DMS53 treated with DMSO at 0.1 percent for 48 hours (cell line): Measurements from ENCODE around the gene NAMPT.

Source experiments
- DNase-seq: peaks from one replicate; lab custom pipeline; 2025; ENCODE audit not compliant: unreplicated experiment; lab: John Stamatoyannopoulos, UW

NAMPT gene

DNA sequence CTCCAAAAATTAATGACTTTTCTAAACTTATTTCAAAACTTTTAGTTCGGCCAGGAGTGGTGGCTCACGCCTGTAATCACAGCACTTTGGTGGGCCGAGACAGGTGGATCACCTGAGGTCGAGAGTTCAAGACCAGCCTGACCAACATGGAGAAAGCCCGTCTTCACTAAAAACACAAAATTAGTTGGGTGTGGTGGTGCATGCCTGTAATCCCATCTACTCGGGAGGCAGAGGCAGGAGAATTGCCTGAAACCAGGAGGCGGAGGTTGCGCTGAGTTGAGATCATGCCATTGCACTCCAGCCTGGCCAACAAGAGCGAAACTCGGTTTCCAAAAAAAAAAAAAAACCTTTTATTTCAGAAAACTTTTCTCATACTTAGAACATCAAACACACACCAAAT lies 8.3 kb downstream of the NAMPT start:
- DNase-seq, result no peak

GRCh38 chr7:106273009-106273668 lies 11.6 kb downstream of the NAMPT start:
- DNase-seq, result no peak

GRCh38 chr7:106270122-106270977 lies 14.4 kb downstream of the NAMPT start:
- DNase-seq, result no peak

GRCh38 chr7:106269254-106269961 lies 15.4 kb downstream of the NAMPT start:
- DNase-seq, result no peak

GRCh38 chr7:106265133-106265532 lies 19.6 kb downstream of the NAMPT start:
- no peak for DNase-seq

- no peak for DNase-seq
These were observed 22.4 kb downstream of the NAMPT start for GRCh38 chr7:106262221-106262881.

GRCh38 chr7:106260136-106260561 lies 24.6 kb downstream of the NAMPT start:
- no peak for DNase-seq

DNA sequence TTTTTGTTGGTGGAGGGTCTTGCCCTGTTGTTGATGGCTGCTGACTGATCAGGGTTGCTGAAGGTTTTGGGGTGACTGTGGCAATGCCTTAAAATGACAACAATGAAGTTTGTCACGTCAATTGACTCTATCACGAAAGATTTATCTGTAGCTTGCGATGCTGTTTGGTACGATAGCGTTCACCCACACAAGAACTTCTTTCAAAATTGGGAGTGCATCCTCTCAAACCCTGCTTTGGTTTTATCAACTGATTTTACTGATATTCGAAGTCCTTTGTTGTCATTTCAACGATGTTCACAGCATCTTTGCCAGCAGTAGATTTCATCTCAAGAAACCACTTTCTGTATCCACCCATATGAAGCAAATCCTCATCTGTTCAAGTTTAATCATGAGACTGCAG lies 26.0 kb downstream of the NAMPT start:
- no peak for DNase-seq

DNA sequence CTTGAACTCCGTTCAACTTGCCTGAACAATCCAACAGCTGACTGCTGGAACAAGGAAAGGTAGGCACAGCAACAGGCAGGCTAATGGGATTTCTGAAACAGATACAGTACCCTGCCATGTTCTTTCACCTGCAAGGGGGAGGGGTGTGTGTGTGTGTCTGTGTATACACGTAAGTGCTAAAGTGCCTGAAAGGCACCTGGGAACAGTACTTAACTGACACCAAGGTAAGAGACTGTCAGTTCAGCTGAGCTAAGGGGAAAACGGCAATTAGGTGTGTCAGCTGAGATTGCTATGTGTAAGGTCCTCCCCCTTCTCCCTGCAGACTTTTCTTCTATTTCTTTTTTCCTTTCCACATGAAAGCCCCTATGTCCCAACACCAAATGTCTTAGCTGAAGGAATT lies 27.0 kb downstream of the NAMPT start:
- DNase-seq, result no peak

- DNase-seq, result no peak
These were observed 28.6 kb downstream of the NAMPT start for GRCh38 chr7:106256144-106256543.

DNA sequence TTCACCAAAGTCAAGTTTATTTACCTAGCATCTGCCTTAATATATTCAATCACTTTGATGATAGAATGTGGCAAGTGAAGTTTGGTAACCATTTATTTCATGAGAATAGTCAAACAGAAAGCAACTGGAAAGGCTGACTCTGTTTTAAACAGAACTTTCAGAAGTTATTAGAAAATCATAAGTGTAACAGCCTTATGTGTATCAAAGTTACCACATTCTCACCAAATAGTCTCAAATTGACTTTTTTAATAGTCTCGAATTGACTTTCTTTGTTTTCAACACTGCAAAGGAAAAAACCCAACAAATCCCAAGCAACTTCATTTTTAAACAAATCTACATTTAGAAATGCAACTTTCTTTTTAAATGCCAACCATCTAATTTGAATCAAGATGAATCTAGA lies 29.5 kb downstream of the NAMPT start:
- no peak for DNase-seq

- DNase-seq, result no peak
These were observed 30.2 kb downstream of the NAMPT start for GRCh38 chr7:106254525-106255116.

DNA sequence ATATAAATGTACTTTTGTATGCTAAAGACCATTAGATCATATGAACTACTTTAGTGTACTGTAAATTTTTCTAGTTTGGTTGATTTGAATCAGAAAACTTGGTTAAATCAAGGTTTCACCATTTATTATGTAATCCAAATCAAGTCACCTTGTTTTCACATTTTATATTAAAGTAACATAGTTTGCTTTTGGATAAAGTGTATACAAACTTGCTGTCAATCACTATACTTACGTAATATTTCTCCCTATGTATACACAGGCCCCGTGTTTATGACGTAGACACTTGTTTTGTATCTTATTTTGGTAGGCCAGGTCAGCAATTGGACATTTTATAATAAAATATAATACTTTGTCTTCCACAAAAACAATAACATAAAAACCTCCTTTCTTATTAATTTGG lies 32.2 kb downstream of the NAMPT start:
- no peak for DNase-seq

DNA sequence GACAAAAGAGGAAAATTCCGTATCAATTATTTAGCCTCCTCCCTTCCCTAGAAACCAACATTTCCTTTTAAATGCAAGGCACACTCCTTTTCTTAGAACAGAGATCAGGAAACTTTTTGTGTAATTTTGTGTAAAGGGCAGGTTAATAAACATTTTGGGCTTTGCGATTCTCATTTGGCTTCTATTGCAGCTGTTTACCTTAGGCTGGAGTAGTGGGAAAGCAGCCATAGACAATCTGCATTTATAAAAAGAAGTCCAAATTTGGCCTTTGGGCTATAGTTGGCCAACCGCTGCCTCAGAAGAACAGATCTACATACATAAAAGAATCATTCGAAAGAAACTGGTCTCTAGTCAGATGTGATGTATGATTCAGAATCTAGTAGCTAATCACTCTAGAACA lies 35.3 kb downstream of the NAMPT start:
- DNase-seq, result no peak

- no peak for DNase-seq
These were observed 36.2 kb downstream of the NAMPT start for GRCh38 chr7:106248600-106248999.

GRCh38 chr7:106247841-106248240 lies 36.9 kb downstream of the NAMPT start:
- no peak for DNase-seq

- DNase-seq, result no peak
These were observed 37.7 kb downstream of the NAMPT start for GRCh38 chr7:106246902-106247711.

DNA sequence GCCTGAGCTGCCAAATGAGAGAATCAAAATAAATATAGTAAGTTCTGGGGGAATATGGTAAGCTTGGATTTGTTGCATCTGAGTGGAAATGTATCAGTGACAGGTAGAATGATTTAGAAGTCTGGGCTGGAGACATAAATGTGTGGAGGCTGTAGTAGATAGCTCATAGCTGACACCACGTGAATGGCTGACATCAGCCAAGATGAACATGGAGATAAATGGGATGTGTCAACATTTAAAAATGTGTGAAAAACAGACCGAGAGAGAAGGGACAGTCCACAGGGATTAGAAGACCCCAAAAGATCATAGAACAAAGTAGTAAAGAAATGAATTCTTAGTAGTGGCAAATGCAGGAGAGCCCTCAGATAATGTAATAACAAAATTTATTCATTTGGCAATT lies 40.9 kb downstream of the NAMPT start:
- DNase-seq, result no peak

DNA sequence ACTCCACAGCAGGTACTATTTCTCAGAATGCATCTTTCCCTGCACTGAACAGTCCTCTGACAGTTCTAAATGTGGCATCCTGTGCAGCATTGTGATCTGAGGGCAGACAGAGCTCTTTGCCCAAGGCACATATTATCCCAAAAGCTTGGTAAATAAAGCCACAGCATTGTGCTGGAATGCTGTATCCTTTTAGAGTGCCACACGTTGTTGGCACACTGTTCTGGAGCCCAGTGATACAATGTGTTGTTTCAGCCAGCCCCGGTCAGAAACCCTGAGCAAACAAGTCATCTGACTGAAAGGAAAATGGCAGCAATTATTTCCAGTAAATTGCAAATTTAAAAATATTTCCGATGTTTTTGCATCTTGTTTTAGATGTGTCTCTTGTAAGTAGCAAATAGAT lies 45.4 kb downstream of the NAMPT start:
- DNase-seq, result no peak

DNA sequence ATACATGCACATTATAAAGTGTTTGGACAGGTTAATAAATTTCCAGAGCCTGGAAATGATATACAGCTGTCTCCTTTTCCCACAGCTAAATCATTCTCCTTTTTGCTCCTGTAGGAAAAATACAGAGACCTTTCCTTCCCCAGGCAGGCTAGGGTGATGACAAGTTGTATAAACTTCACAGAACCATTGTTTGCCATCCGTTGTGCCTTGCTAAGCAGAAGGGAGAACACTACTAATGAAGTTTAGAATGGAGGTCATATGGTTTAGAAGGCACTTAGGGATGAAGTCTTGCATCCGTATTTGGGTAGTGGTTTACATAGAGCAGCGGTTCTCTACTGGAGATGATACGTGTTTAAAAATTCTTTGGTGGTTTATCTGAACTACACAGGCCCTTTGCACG lies 46.0 kb downstream of the NAMPT start:
- no peak for DNase-seq
